Gastroesophageal sphincter (tissue), 4 donors: ENCODE results near the gene CRYBA4. TPM values are rescaled to one million over a fixed set of nuclear protein-coding genes. Genes with fewer than 3 reads are reported as not detected.

Experiments
- ATAC-seq: fragments of 150-250 bp; one replicate; pipeline ENCODE4 v1.9.1; 2016; ENCODE audit warnings: mild to moderate bottlenecking, moderate library complexity
- H3K27ac ChIP-seq, 4 donors: fragments of 200-600 bp; sonication (generic) in 3 of 4; 1 replicate in 3 of 4; 2 replicates in 1 of 4; pipeline ENCODE4 v1.5.1; 2016 to 2019
- H3K27me3 ChIP-seq: fragments of 200-600 bp; sonication (generic); one replicate; pipeline ENCODE4 v1.5.1; 2019
- H3K36me3 ChIP-seq, 2 donors: fragments of 200-600 bp; sonication (generic); one replicate each; pipeline ENCODE4 v1.5.1; 2019; ENCODE audit warnings: control low read depth in 1 of 2
- H3K4me1 ChIP-seq, 3 donors: fragments of 200-600 bp; sonication (generic); 1 replicate in 2 of 3; 2 replicates in 1 of 3; pipeline ENCODE4 v1.5.1; 2016 to 2019; ENCODE audit warnings: control low read depth in 2 of 3
- H3K4me3 ChIP-seq, 2 donors: fragments of 200-600 bp; sonication (generic); one replicate each; pipeline ENCODE4 v1.5.1; 2019; ENCODE audit warnings: mild to moderate bottlenecking in 1 of 2, moderate library complexity in 1 of 2
- H3K9me3 ChIP-seq, 3 donors: fragments of 200-600 bp; sonication (generic); one replicate each; pipeline ENCODE4 v1.5.1; 2017 to 2019; ENCODE audit warnings: control low read depth in 2 of 3
- CTCF ChIP-seq, 4 experiments: fragments of 200-600 bp in 2 of 4; fragments of 450-650 bp in 2 of 4; sonication (generic) in 1 of 4; IDR thresholded peaks; one replicate each; pipeline ENCODE4 v1.5.1; 2017 to 2019; ENCODE audit warnings: antibody characterized with exemption in 4 of 4, mild to moderate bottlenecking in 2 of 4, moderate library complexity in 2 of 4
- EP300 ChIP-seq: sonication (generic); formaldehyde crosslinking; IDR thresholded peaks from one replicate; pipeline ENCODE4 v1.6.1; 2017; ENCODE audit warnings: antibody characterized with exemption, mild to moderate bottlenecking
- POLR2A ChIP-seq, 2 donors: fragments of 450-650 bp; IDR thresholded peaks; one replicate each; pipeline ENCODE4 v1.6.1; 2017; ENCODE audit warnings: antibody characterized with exemption in 2 of 2, mild to moderate bottlenecking in 2 of 2, moderate library complexity in 1 of 2
- POLR2AphosphoS5 ChIP-seq: sonication (generic); formaldehyde crosslinking; IDR thresholded peaks from one replicate; pipeline ENCODE4 v1.6.1; 2017; ENCODE audit warnings: antibody characterized with exemption
- WGBS, 2 donors: methylation state at CpG; one replicate each; pipeline ENCODE4 v1.1.5; 2018; ENCODE audit warnings: low coverage in 1 of 2; 5-methylcytosine and 5-hydroxymethylcytosine counted together
- total RNA-seq, 4 donors: library from RNA; depleted of rRNA; stranded (reverse); fragments of >200 nt; gene quantifications; one replicate each; pipeline ENCODE4 v1.1.0, GENCODE V29; 2016

CRYBA4 gene
- total RNA-seq, 4 donors from 2014 or later: not detected

- TF ChIP-seq POLR2AphosphoS5 (no peak), EP300 (no peak), CTCF (IDR thresholded peaks at IDR 0.05) (no peak), POLR2A (IDR thresholded peaks at IDR 0.05) (no peak)
- WGBS, 2 donors: 83 to 86% methylated on average over 4 to 7 of the region's 14 CpGs
- no peak for ATAC-seq
Observed at GRCh38 chr22:26588729-26589366, 32.9 kb upstream of the CRYBA4 start.

GRCh38 chr22:26589367-26589844 is 32.4 kb upstream of the CRYBA4 start:
- no peak for ATAC-seq
- Histone ChIP-seq H3K4me3 (peak overlapping the region; percentile 52 to 90), H3K27me3 (peaks cover 4% of the 10 kb centered on the region), H3K4me1 (peaks cover 0 to 36% (median 3%) of the 10 kb centered on the region in 3 donors), H3K27ac (peak overlapping the region in 3 of 4 donors; percentile 84 to 89 (median 86)), H3K36me3 (no peaks in the 10 kb centered on the region), H3K9me3 (no peaks in the 10 kb centered on the region)
- 5% methylated on average over 4 of the region's 44 CpGs; no CpG with 5 or more reads in 1 of the 2 donors for WGBS, 2 donors
- TF ChIP-seq POLR2A (IDR thresholded peaks at IDR 0.05) (no peak), POLR2AphosphoS5 (no peak), EP300 (no peak), CTCF (IDR thresholded peaks at IDR 0.05) (no peak)

More at GRCh38 chr22:26588729-26589366, 32.9 kb upstream of the CRYBA4 start:
- no peaks in the 10 kb centered on the region for H3K36me3 ChIP-seq
- H3K4me1 ChIP-seq: peaks cover 0 to 36% (median 3%) of the 10 kb centered on the region in 3 donors
- no peaks in the 10 kb centered on the region for H3K9me3 ChIP-seq
- H3K27me3 ChIP-seq: no peaks in the 10 kb centered on the region
- H3K4me3 ChIP-seq: peak overlapping the region; percentile 52 to 90
- H3K27ac ChIP-seq: peak overlapping the region in 3 of 4 donors; percentile 84 to 89 (median 86)

- peak within 1 kb of the TSS; percentile 7 to 89 (median 85) for H3K27ac ChIP-seq
- H3K4me3 ChIP-seq: peak within 1 kb of the TSS; percentile 52 to 90
- no peaks in the 10 kb centered on the region for H3K36me3 ChIP-seq
- ATAC-seq: peak; percentile 95
- WGBS, 2 donors: 7 to 13% methylated on average over 6 of the region's 72 CpGs
- peaks cover 0 to 33% (median 3%) of the 10 kb centered on the region in 3 donors for H3K4me1 ChIP-seq
- H3K9me3 ChIP-seq: no peaks in the 10 kb centered on the region
- TF ChIP-seq POLR2AphosphoS5 (peak; percentile 52), CTCF (IDR thresholded peaks at IDR 0.05) (no peak), POLR2A (IDR thresholded peaks at IDR 0.05) (peak; percentile 51 to 70), EP300 (no peak)
- H3K27me3 ChIP-seq: peaks cover 4% of the 10 kb centered on the region
Observed at GRCh38 chr22:26589845-26590736, 31.7 kb upstream of the CRYBA4 start, which contains the start of gene TPST2. TSS of gene TPST2 (minus strand) at chr22:26590132. CDS start at chr22:26541630, 48,502 bp downstream.

GRCh38 chr22:26592421-26592891 is 29.3 kb upstream of the CRYBA4 start:
- 69 to 88% methylated on average over 4 of the region's 4 CpGs for WGBS, 2 donors

More at GRCh38 chr22:26592421-26592891, 29.3 kb upstream of the CRYBA4 start:
- H3K4me3 ChIP-seq: no peak overlapping the region
- H3K27me3 ChIP-seq: peaks cover 10% of the 10 kb centered on the region
- H3K36me3 ChIP-seq: no peaks in the 10 kb centered on the region
- no peaks in the 10 kb centered on the region for H3K9me3 ChIP-seq
- TF ChIP-seq POLR2A (IDR thresholded peaks at IDR 0.05) (no peak), EP300 (no peak), POLR2AphosphoS5 (no peak), CTCF (IDR thresholded peaks at IDR 0.05) (no peak)
- no peak for ATAC-seq
- H3K4me1 ChIP-seq: peaks cover 0 to 18% (median 3%) of the 10 kb centered on the region in 3 donors
- H3K27ac ChIP-seq: no peak overlapping the region
